ENCODE results near the gene RAB11FIP3. TPM values are rescaled to one million over a fixed set of nuclear protein-coding genes. Genes with fewer than 3 reads are reported as not detected.
"Not testable (repeated sequence)": the region's sequence is repeated elsewhere in the genome, so short reads cannot be mapped to it uniquely, and the experiment has no call there.

Gene RAB11FIP3
- total RNA-seq, 2 donors from 2014 or later: 19.9 to 43.8 TPM

DNA sequence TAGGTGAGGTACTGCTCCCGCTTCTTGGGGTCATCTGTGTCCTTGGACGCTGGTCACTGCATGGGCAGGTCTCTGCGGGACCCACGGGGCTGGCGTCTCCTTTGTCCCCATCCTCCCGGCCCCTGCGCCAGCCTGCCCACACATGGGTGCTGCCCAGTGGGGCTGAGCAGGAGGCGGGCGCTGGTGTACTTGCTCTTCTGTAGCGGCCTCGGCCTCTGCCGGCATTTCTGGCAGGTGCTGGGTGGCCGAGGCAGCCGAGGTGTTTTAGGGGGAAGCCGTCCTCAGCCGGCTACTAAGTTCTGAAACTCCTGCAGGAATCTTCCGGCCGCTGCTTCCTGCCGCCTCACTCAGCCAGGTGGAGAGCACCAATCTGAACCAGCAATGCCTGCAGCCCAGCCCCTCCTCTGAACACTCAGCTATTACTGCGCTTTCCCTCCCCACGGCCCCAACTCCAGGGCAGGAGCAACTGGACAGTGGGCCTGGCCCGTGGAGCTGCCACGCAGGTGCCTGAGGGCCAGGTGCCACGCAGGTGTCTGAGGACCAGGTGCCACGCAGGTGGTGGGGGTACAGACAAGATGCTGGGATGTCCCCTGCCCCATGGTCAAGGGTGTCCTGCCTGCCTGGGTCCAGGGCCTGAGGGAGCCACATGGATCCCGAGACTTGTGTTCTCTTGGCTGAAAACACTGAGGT lies 13.7 kb upstream of the RAB11FIP3 start:
- Histone ChIP-seq H3K27ac (no peak overlapping the region), H3K4me3 (no peak overlapping the region), H3K9me3 (no peaks in the 10 kb centered on the region), H3K4me1 (no peaks in the 10 kb centered on the region), H3K27me3 (no peaks in the 10 kb centered on the region), H3K36me3 (peaks cover 5% of the 10 kb centered on the region)
- TF ChIP-seq, protein P1, sequence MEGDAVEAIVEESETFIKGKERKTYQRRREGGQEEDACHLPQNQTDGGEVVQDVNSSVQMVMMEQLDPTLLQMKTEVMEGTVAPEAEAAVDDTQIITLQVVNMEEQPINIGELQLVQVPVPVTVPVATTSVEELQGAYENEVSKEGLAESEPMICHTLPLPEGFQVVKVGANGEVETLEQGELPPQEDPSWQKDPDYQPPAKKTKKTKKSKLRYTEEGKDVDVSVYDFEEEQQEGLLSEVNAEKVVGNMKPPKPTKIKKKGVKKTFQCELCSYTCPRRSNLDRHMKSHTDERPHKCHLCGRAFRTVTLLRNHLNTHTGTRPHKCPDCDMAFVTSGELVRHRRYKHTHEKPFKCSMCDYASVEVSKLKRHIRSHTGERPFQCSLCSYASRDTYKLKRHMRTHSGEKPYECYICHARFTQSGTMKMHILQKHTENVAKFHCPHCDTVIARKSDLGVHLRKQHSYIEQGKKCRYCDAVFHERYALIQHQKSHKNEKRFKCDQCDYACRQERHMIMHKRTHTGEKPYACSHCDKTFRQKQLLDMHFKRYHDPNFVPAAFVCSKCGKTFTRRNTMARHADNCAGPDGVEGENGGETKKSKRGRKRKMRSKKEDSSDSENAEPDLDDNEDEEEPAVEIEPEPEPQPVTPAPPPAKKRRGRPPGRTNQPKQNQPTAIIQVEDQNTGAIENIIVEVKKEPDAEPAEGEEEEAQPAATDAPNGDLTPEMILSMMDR (IDR thresholded peaks at IDR 0.05): no peak
- DNase-seq (ENCODE audit: low spot score): no peak

DNA sequence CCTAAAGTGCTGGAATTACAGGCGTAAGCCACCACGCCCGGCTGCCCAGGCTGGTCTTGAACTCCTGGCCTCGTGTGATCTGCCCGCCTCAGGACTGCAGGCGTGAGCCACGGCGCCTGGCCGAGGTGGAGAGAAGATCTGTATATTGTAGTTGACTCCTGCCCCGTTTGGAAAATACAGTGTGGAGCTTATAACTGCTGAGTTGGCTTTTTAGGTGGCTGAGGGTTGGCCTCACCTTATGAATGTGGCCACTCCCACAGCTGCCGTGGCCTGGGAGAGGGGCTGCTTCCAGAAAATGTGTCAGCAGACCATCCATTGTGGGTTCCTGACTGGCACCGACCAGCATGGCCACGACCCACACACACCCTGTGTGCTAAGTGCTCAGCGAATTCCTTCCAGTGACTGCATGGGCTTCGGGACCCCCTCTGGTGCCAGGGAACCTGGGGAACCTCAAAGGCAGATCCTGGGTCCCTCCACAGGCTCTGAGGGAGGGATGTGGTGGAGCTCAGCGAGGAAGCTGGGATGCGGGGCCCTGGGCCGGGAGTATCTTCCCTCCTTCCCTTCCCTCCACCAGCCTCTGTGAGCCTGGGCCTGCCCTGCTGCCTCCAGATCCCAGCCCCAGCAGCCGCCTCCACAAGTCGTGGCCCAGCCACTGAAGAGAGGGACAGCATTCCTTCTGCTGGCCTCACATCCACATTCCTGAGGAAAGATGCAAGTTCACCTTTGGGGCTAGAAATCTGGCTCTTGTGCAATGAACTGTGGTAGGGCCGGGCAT lies 10.9 kb upstream of the RAB11FIP3 start:
- no peak overlapping the region for H3K27ac ChIP-seq
- no peaks in the 10 kb centered on the region for H3K4me1 ChIP-seq
- TF ChIP-seq, protein P1 (IDR thresholded peaks at IDR 0.05): no peak
- DNase-seq (ENCODE audit: low spot score): no peak
- H3K36me3 ChIP-seq: peaks cover 5% of the 10 kb centered on the region
- no peak overlapping the region for H3K4me3 ChIP-seq
- no peaks in the 10 kb centered on the region for H3K9me3 ChIP-seq
- no peaks in the 10 kb centered on the region for H3K27me3 ChIP-seq

DNA sequence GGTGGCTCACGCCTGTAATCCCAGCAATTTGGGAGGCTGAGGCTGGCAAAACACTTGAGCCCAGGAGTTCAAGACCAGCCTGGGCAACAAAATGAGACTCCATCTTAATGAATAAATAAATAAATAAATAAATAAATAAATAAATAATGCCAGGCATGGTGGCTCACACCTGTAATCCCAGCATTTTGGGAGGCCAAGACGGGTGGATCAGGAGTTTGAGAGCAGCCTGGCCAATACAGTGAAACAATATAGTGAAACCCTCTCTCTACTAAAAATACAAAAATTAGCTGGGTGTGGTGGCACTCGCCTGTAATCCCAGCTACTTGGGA lies 10.3 kb upstream of the RAB11FIP3 start:
- not testable (repeated sequence) for H3K4me3 ChIP-seq; DNase-seq (ENCODE audit: low spot score); H3K4me1 ChIP-seq; H3K27me3 ChIP-seq; H3K27ac ChIP-seq; H3K36me3 ChIP-seq; H3K9me3 ChIP-seq

DNA sequence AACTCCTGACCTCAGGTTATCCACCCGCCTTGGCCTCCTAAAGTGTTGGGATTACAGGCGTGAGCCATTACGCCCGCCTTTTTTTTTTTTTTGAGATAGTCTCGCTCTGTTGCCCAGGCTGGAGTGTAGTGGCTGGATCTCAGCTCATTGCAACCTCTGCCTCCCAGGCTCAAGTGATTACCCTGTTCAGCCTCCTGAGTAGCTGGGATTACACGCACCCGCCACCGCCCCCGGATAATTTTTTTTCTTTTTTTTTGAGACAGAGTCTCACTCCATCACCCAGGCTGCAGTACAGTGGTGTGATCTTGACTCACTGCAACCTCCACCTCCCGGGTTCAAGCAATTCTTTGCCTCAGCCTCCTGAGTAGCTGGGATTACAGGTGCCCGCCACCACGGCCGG lies 3.3 kb upstream of the RAB11FIP3 start:
- H3K27me3 ChIP-seq; H3K9me3 ChIP-seq; DNase-seq (ENCODE audit: low spot score); H3K27ac ChIP-seq; H3K4me3 ChIP-seq; H3K36me3 ChIP-seq: not testable (repeated sequence)
- H3K4me1 ChIP-seq: peaks cover 0 to 29% of the 10 kb centered on the region in 2 donors

DNA sequence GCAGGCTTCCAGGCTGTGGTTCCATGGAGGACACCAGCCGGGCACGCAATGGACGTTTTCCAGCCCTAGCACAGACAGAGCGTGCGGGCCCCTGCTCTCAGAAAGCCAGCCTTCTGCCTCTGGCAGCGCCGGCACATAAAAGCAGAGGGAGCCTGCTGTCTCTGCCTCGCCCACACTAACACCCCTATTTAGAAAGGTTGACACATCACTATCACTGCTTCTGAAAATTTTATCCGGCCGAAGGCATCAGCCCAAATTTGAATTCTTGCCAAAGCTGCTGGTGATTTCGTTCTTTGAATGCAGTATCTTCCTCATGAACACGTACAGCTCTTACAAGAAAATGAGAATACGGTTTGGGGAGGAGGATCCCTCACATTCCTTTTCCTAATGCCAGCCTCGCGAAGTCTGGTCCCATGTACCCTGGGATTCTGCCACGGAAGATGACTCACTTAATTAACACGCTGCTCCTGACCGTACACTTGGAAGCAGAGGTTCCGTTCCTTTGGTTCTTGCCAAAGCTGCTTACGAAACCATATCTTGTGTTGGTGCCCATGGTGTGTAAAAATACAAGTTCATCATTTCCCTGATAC lies 1.3 kb upstream of the RAB11FIP3 start:
- Histone ChIP-seq H3K36me3 (no peaks in the 10 kb centered on the region), H3K9me3 (no peaks in the 10 kb centered on the region), H3K4me3 (peak overlapping the region; percentile 71 to 73), H3K27me3 (no peaks in the 10 kb centered on the region), H3K4me1 (peaks cover 0 to 39% of the 10 kb centered on the region in 2 donors), H3K27ac (peak overlapping the region; percentile 95 to 96)
- peak; percentile 90 for DNase-seq (ENCODE audit: low spot score)
- TF ChIP-seq, protein P1 (IDR thresholded peaks at IDR 0.05): no peak

DNA sequence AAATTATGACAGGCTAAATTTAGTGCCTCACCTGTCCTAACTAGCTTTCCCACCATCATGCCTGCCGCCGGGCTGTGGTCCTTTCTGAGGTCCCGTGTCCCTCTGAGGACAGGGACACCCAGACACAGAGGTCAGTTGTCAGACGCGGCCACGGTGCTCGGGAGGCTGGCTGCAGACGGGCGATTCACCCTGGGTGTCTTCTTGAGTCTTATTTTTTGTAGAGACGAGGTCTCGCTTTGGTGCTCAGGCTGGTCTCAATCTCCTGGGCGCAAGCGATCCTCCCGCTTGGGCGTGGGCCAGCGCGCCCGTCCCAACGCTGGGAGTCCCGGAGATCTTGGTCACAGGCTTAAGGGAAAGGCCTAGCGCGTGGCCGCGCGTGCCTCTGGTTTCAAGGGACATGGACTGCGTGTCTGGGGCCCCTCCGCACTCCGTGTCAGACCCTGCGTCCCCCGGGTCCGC lies 797 bp upstream of the RAB11FIP3 start:
- Histone ChIP-seq H3K4me3 (peak overlapping the region; percentile 71 to 73), H3K4me1 (peaks cover 0 to 39% of the 10 kb centered on the region in 2 donors), H3K27ac (peak overlapping the region; percentile 95 to 96), H3K27me3 (no peaks in the 10 kb centered on the region), H3K9me3 (no peaks in the 10 kb centered on the region), H3K36me3 (no peaks in the 10 kb centered on the region)
- peak; percentile 66 for DNase-seq (ENCODE audit: low spot score)
- TF ChIP-seq, protein P1 (IDR thresholded peaks at IDR 0.05): no peak

All from right atrium auricular region (tissue), 2 donors.